Measurements from ENCODE around the gene PHF5A. TPM values are rescaled to one million over a fixed set of nuclear protein-coding genes. Genes with fewer than 3 reads are reported as not detected.
A peak's percentile ranks its signal among the peaks of the same experiment; 100 is the strongest.

Gene PHF5A
- total RNA-seq, 1 donor from 2014 or later: 61.1 TPM

- no peak for DNase-seq (ENCODE audit: low read depth)
- no peak for TF ChIP-seq CTCF (conservative IDR thresholded peaks at IDR 0.05; ENCODE audit: low read depth, low read length)
- H3K4me3 ChIP-seq (ENCODE audit: low read depth, low read length): no peak overlapping the region
Measured at GRCh38 chr22:41511521-41511968, 43.1 kb upstream of the PHF5A start.

GRCh38 chr22:41508770-41509170, 40.3 kb upstream of the PHF5A start:
- TF ChIP-seq CTCF (conservative IDR thresholded peaks at IDR 0.05; ENCODE audit: low read depth, low read length): peak; percentile 20
- DNase-seq (ENCODE audit: low read depth): no peak
- no peak overlapping the region for H3K4me3 ChIP-seq (ENCODE audit: low read depth, low read length)

- DNase-seq (ENCODE audit: low read depth): no peak
Measured at GRCh38 chr22:41507330-41508063, 39.0 kb upstream of the PHF5A start.

GRCh38 chr22:41505511-41506220, 37.2 kb upstream of the PHF5A start:
- no peak for DNase-seq (ENCODE audit: low read depth)
- TF ChIP-seq CTCF (conservative IDR thresholded peaks at IDR 0.05; ENCODE audit: low read depth, low read length): no peak
- H3K4me3 ChIP-seq (ENCODE audit: low read depth, low read length): no peak overlapping the region

More at GRCh38 chr22:41507330-41508063, 39.0 kb upstream of the PHF5A start:
- TF ChIP-seq CTCF (conservative IDR thresholded peaks at IDR 0.05; ENCODE audit: low read depth, low read length): no peak
- no peak overlapping the region for H3K4me3 ChIP-seq (ENCODE audit: low read depth, low read length)

GRCh38 chr22:41504816-41505215, 36.3 kb upstream of the PHF5A start:
- no peak for DNase-seq (ENCODE audit: low read depth)

GRCh38 chr22:41504397-41504796, 35.9 kb upstream of the PHF5A start:
- no peak for TF ChIP-seq CTCF (conservative IDR thresholded peaks at IDR 0.05; ENCODE audit: low read depth, low read length)
- DNase-seq (ENCODE audit: low read depth): no peak
- no peak overlapping the region for H3K4me3 ChIP-seq (ENCODE audit: low read depth, low read length)

More at GRCh38 chr22:41504816-41505215, 36.3 kb upstream of the PHF5A start:
- no peak overlapping the region for H3K4me3 ChIP-seq (ENCODE audit: low read depth, low read length)
- TF ChIP-seq CTCF (conservative IDR thresholded peaks at IDR 0.05; ENCODE audit: low read depth, low read length): no peak
